ENCODE data around the gene ETFB.

GRCh38 chr19:51347209-51347928, 18.8 kb downstream of the ETFB start:
- no peak for TF ChIP-seq POLR2A (IDR thresholded peaks at IDR 0.05; ENCODE audit: low read depth, low read length)
- no peak for TF ChIP-seq POLR2AphosphoS5 (IDR thresholded peaks at IDR 0.05; ENCODE audit: low read length)
- no peak for TF ChIP-seq CTCF (IDR thresholded peaks at IDR 0.05 in 2 of 3, conservative IDR thresholded peaks at IDR 0.05 in 1 of 3; ENCODE audit: control insufficient read depth in 2 of 3, extremely low read depth in 1 of 3, insufficient read depth in 1 of 3, low read depth in 3 of 3, low read length in 3 of 3)
- TF ChIP-seq RAD21 (IDR thresholded peaks at IDR 0.05; ENCODE audit: insufficient read depth, low read depth, low read length): no peak
- TF ChIP-seq ZBTB33 (IDR thresholded peaks at IDR 0.05): no peak
- no peak for TF ChIP-seq EP300 (IDR thresholded peaks at IDR 0.05; ENCODE audit: borderline replicate concordance in 1 of 2, control insufficient read depth in 1 of 2, low read depth in 2 of 2, low read length in 2 of 2)
- no peak for TF ChIP-seq MAX (IDR thresholded peaks at IDR 0.05; ENCODE audit: low read depth, low read length)
